GM18520 (cell line): Measurements from ENCODE around the gene CBX2.

Source experiments
- ATAC-seq: cut with Tn5 transposase; IDR thresholded peaks from one replicate; pipeline ENCODE4 v1.9.1; 2021; ENCODE audit not compliant: unreplicated experiment

Gene CBX2

DNA sequence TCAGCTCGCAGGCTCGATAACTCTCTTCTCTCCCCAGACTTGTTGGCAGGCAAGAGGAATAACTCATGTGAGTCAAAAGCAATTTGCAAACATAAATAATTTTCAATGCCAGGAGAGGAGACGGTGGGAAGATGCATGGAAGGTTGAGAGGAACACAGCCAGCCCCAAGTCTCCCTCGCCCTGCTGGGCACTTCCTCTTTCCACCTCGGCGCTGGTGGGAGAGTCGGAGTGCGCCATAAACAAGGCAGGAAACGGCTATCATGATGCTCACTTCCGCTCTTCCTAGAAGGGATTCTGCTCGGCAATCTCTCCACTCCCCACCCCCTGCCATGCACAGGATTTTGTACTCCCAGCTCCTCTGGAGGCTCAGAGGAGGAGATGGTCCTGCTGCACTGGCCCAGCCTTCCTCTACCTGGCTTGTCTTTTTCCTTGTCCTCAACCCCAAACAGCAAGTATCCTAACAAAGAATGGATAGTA is 48.3 kb downstream of the CBX2 start:
- no peak for ATAC-seq

DNA sequence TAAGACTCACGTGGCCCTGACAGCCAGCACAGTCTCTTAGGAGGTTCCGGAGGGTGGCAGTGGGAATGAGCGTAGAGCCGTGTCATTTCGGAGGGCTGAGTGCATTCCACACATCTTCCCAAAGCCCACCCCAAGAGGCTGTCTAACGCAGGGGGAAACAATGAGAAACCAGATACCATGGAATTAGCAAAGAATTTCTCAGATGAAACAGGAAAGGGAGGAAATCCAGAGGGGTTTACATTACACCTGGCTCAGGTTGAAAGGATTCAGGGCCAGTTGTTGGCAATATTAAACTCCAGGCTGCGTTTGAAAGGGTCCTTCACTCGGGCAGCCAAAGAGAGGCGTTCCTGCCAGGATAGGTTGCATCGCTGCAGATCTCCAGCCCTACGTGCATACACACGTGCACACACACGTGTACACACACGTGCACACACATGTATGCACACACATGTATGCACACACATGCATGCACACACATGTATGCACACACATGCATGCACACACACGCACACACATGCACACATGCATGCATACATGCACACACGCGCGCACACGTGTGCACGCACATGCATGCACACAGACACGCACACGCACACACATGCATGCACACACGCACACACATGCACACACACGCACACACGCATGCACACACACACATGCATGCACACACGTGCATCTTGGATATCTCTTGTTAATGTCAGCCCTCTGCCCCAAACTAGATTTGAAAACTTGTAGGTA is 49.1 kb downstream of the CBX2 start:
- ATAC-seq: no peak

DNA sequence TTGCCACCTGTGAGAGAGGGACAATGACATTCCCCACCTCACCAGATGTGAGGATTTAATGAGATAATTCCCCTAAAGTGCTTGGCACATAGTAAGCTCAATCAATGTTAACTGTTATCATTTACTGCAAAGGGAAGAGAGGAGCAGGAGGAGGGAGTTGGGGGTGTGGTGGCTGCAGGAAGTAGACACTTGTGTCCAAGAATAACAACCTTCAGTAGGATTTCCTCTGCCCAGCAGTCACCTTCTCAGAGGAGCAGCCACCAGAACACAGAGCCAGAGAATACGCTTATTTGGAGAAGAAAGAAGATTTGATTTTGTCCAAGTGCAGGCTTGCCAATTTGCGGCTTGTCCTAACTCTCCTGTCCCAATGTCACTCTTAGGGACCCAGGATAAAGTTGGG is 51.1 kb downstream of the CBX2 start:
- no peak for ATAC-seq

DNA sequence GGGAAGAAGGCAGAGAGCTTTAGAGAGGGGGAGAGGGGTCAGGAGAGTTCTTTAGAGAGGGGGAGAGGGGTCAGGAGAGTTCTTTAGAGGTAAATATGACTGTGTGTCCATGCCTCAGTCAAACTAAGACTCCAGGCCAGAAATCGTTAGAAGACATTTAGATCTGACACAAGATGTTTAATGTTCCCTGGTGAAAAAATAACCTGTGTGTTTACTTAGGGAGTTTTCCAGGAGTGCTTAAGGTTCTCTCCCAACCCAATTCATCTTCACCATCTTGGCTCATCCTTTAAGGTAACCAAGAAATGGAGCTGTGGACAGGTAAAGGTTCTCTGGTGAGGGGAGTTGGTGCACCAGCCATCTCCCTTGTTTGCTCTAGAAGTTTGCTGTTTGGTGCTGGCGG is 51.5 kb downstream of the CBX2 start:
- no peak for ATAC-seq

DNA sequence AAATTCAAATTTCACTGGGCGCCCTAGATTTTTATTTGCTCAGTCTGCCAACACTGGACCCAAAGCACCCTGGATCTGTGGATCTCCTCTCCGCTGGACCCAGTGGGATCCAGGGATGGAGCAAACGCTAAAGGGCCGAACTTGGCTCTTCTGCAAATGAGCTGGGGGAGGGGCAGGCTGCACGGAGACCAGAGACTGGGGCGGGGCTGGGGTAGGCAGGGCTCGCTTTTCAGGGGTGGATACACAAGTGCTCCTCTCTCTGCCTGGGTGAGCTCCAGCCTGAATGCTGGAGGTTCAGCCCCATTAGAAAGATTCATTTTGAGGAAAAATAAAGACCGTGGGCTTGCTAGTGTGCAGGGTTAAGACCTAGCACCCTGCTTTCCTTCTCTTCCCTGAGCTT is 52.4 kb downstream of the CBX2 start:
- no peak for ATAC-seq

DNA sequence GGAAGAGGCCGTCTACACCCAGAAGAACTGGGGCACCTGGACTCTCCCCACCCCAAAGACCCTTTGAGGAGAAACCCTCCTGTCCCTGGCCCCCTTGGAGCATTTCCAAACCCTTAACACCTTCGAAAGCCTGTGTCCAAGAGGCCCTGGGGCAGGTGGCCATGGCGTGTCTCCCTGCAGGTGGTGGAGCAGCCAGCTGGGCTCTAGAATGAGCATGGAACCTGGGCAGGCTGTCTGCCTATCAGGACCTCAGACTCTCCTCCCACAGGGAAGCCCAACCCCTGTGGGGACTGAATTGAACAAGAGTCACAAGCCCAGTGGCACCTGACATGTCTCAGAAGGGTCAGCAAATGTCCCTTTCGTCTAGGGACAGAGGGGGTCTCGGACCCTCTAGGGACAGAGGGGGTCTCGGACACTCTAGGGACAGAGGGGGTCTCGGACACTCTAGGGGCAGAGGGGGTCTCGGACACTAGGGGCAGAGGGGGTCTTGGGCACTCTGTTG is 52.9 kb downstream of the CBX2 start:
- ATAC-seq: no peak

DNA sequence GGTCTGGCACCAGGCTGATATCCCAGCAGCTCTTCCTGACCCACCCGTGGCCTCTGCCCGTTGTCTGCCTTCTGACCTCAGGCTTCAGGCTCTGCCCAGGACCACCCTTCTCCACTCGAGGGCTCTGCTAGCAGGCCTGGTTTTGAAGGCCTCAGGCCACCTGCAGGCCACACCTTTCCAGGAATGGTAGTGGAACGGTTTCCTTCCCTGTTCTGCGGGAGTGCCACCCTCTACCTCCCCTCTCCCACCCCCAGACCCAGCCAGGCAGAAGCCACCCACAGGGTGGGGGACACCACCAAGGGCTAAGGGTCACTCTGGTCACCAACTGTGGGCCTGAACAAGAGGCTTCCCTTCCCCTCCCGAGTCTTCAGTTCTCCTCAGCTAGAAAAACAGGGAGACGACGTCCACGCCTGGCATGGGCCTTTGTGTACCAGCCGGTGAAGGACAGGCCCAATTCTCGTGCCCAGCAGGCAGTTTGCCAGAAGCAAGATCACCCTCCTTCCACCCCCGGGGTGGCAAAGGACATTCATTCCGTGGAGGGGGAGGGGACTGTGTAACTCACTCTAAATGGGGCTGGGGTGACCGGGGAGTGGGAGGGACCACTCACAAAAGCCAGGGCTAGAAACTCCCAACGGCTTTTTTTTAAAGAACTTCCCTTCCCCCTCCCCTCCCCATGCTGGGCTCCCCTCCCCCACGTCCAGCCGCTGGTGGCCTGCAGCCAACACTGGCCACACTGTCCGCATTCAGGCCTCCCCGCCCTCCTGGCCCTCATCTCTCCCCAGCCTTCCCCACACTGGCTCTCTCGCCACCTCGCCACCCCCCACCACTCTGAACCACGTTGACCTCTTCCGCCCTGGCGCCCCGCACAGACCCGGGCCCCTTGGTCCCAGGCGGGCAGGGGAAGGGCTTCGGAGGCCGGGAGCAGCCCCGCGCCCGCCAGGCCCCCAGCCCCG is 53.6 kb downstream of the CBX2 start:
- no peak for ATAC-seq

DNA sequence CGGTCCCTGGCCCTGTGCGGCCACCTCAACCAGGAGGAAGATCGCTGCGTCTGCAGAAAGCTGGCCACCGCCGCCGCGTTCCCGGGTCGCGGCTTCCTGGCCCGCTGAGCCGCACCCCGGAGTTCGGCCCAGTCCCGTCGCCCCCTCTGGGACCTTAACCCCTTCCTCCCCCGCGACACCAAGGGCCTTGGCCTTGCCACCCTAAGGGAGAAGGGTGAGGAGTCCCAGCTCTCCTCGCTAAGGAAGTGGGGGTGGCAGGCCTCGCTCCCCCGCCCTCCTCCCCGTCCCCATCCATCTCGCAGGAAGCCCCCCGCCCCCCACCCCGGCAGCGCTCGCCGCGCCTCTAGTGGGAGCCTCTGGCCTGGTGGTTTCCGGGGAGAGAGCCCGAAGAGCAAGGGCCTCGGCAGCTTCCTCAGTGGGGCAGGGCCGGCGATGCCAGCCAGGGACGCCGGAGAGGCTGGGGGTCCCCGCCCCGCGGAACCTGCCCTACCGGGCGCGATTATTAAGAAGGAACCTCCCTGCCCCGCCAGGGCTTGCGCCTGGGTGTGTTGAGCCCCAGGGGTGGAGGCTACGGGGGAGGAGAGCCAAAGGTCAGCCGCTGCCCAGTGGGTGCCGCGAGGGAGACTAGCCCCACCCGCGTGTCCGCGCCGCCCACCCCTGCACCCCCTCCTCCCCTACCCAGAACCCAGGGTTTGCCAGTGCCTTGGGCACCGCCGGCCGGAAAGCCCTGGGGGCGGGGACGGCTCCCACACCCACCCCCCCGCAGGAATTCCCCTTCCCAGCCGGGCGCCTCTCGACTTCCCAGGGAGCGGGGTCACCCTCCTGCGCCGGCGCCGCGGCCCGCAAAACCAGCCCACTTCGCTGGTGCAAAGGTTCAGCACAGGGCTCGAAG is 54.5 kb downstream of the CBX2 start:
- no peak for ATAC-seq

DNA sequence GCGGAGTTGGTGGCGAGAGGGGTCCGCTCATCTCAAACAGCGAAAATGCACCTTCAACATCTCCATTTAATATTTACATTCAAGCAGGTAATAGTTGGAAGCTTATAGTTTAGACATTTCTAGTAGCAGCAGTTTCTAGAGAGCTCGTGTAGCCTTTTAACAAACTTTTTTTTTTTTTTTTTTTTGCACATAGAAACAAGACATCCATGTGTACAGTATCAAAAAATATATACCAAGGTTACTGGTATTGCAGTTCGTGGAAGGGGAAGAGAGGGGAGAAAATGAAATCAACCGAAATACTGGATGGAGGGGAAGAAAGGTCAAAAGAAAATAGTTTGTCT is 55.1 kb downstream of the CBX2 start:
- ATAC-seq: no peak

DNA sequence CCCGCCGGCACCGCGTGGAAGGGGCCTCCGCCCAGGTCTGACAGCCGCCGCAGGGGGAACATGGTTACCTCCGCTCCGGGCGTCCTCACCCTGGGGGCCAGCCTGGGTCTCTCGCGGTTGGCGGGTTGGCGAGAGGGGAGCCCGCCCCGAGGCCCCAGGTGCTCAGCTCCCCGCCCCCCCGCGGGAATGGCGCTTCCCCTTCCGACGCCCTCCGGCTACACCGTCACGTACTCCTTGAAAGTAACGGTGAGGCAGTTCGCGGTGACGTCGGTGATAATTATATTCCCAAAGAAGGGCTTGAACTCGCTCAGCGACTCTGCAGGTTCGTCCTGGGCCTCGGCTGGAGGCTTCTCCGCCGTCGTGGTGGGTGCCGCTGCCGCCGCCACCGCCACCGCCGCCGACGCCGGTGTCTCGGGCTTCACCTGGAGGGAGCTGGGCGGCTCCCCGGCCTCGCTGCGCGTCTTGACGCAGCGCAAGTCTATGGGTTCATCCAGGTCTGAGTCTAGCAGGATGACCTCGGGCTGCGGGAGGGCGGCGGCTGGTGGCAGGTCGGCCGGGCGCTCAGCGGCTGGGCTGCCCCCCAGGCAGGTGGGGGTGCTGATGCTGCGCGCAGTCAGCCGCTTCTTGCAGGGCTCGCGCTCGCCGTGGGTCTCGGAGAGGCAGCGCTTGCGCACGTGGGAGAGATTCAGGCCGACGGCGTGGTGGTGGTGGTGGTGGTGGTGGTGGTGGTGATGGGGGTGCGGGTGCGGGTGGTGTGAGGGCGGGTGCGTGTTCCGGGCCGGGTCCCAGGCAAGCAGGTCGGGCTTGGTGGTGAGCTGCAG is 56.0 kb downstream of the CBX2 start:
- ATAC-seq: no peak

DNA sequence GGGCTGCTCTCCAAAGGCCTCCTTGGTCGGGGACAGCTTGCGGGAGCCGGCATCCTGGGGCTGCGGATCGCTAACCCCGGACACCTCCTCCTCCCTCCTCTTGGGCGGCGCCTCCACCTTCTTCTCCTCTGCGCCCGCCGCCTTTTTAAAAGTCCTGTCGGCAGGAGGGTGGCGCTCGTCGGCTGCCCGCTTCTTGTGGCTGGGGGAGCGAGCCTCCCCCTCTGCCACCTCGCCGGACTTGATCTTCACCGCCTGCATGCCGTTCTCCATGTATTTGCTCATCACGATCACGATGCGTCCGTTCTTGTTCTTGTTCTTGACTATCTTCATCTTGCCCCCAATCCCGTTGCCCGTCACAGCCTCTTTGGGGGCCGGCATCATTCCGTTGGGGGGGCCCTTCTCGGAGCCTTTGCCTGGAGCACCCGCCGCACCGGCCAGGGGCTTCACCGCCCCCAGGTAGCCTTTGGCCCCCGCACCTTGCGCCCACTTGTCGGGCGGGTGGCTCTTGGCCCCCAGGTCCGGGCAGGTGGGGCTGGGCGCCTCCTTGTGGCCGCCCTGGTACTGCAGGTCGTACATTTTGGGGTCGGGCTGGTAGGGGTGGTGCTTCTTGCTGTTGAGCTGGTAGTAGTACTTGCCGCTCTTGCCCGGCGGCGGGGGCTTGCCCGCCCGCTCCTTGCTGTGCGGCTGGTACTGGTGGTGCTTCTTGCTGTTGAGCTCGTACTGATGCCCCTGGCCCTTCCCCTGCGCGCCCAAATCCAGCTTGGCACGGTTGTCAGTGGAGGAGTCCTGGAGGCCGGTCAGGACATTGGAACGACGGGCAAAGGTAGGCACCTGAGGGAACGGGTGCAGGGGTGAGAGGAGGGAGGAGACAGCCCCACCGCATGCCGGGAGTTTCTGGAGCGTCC is 56.9 kb downstream of the CBX2 start:
- ATAC-seq: no peak

DNA sequence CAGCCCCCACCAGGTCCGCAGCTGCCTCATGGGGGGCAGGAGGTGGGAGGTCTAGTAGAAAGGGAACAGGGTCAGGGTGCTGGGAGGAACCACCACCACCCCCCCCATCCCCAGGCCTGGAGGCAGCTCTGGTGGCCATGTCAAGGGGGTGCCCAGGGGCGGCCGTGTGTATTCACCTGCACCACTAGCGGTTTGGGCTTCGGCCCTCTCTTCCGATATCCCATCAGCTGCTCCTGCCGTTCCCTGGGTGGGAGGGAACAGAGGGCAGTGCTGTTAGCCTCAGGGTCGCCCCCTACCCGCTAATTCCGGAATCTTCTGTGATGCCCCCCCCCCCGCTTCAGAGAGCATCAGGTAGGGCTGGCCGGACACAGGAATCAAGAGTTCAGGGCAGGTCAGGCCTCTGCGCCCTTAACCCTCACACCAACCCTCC is 57.5 kb downstream of the CBX2 start:
- no peak for ATAC-seq

DNA sequence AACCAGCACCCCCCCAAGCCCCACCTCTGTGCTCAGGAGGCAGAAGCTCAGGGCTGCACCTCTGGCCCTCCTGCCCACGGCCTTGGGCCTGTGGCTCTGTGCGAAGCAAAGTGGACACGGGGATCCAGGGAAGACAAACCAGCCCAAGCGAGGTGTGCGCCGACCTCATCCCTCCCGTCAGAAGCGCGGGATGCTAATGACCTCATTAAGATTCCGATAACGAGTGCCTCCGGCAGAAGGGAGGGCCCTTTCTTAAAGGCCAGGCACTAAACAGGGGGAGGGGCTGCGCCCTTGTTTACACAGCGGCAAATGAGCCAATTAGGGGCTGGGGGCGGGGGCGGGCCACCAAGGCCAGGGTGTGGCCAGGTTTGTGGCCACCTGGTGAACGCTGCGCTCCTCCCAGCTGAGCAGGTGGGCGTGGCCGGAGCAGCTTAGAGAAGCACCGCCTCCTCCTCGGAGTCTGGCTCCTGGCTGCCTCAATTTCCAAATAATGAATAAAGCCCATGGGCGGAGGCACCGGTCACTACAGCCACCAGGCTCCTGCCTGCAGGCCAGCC is 58.1 kb downstream of the CBX2 start:
- no peak for ATAC-seq

DNA sequence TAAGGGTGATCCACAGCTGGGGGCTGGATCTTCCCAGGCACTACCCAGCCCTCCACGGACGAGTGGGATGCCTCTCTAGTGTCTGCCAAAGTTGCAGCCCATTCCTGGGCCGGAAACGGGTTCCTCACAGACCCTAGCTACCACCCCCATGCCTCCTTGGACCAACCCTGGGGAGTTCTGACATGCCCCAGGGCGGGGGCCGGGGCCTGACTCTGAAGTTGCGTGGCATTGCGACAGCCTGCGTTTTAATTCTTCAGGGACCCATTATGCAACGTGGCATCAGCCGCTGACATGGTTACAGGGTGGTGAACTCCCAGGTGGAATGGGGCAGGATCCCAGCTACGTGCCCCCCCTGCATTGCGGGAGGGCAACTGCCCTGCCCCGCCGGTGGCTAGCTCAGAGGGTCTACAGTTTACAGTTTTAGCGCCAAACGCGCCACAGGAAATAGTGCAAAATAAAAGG is 58.6 kb downstream of the CBX2 start:
- ATAC-seq: no peak

DNA sequence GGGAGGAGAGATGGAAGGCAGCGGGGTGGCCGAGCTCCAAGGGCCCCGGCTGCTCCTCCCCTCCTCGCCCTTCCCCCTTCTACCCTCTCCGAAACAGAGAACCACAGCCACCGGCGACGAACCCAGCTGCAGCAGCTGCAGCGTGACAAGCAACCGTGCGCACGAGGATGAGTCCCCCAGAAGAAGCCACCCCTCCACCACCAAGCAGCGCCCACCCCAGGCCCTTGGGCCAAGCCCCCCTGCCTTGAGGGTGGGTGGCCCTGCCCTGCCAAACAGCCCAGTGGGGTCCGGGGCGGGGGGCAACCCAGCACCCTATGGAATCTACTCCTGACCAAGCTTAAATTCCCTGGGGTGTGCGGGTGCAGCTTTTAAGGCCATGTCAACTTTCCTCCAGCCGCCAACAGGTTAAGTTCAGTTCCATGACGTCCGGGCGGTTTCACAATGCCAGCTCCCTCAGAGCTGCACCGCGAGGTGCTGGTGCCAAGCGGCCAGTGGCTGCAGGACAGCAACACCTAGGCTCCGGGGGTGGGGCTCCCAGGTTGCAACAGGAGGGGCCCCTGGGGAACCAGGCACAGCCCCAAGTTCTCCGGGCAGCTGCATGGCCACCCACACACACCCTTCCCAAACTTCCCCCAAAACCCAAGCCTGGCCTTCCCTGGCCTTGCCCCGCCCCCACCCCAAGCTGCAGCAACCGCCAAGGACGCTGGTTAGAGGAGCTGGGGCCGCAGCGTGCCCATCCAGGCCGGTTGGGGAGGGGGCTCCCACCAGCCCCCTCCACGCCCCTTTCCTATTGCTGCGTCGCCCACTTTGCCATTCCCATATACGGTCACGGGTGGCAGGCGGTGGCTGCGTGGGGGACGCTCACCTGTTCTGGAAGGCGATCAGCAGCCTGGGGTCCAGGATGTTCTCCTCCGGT is 59.3 kb downstream of the CBX2 start:
- ATAC-seq: no peak
